Caco-2 (cell line): ENCODE measurements around the gene CACNB2. TPM values are rescaled to one million over a fixed set of nuclear protein-coding genes. Genes with fewer than 3 reads are reported as not detected.

ENCODE experiments used
- BruUV-seq: library from RNA; stranded (reverse); fragments of 400-500 nt; replicated peaks from 2 replicates; lab custom pipeline; 2021; lab: Mats Ljungman, UMichigan
- CTCF ChIA-PET: fragments of 300-600 bp; sonication (Branson Sonifier 250); formaldehyde crosslinking; loops from one replicate; lab custom pipeline; 2022; ENCODE audit warnings: antibody characterized with exemption; lab: Charles Lee
- POLR2A ChIA-PET: fragments of 300-600 bp; sonication (Branson Sonifier 250); formaldehyde crosslinking; loops from one replicate; lab custom pipeline; 2022; ENCODE audit warnings: antibody characterized with exemption; lab: Charles Lee
- DNase-seq, 2 experiments: peaks; one replicate each; pipeline versions ENCODE4 v3.0.0 to v3.0.0-alpha.2; 2020 to 2022
- H3K27me3 ChIP-seq: replicated peaks from 2 replicates; pipeline ENCODE4 v1.6.0; 2011; ENCODE audit warnings: low read length; ENCODE audit not compliant: control insufficient read depth, insufficient read depth
- H3K36me3 ChIP-seq: 2 replicates; pipeline ENCODE4 v1.5.1; 2011; ENCODE audit warnings: low read length; ENCODE audit not compliant: control insufficient read depth, insufficient read depth
- H3K4me1 ChIP-seq: fragments of 250-450 bp; sonication (Bioruptor Pico); 2 replicates; pipeline ENCODE4 v1.5.1; 2020; ENCODE audit warnings: mild to moderate bottlenecking
- H3K4me3 ChIP-seq: 2 replicates; pipeline ENCODE4 v1.5.1; 2011; ENCODE audit warnings: low read depth, mild to moderate bottlenecking, control low read depth, low read length
- H3K9me3 ChIP-seq: fragments of 250-450 bp; sonication (Bioruptor Pico); 2 replicates; pipeline ENCODE4 v1.5.1; 2020; ENCODE audit warnings: mild to moderate bottlenecking, moderate library complexity
- H3K27ac Mint-ChIP-seq: one replicate; pipeline ENCODE4 v1.8.0; 2022; ENCODE audit warnings: mixed read lengths; ENCODE audit not compliant: unreplicated experiment
- H3K27me3 Mint-ChIP-seq: one replicate; pipeline ENCODE4 v1.8.0; 2022; ENCODE audit warnings: mixed read lengths; ENCODE audit not compliant: insufficient read depth, unreplicated experiment
- H3K36me3 Mint-ChIP-seq: one replicate; pipeline ENCODE4 v1.8.0; 2022; ENCODE audit warnings: mild to moderate bottlenecking, mixed read lengths; ENCODE audit not compliant: insufficient read depth, unreplicated experiment
- H3K4me1 Mint-ChIP-seq: one replicate; pipeline ENCODE4 v1.8.0; 2022; ENCODE audit warnings: low read depth, mixed read lengths; ENCODE audit not compliant: unreplicated experiment
- H3K4me3 Mint-ChIP-seq: one replicate; pipeline ENCODE4 v1.8.0; 2022; ENCODE audit warnings: mild to moderate bottlenecking, moderate library complexity, mixed read lengths; ENCODE audit not compliant: unreplicated experiment
- H3K9me3 Mint-ChIP-seq: one replicate; pipeline ENCODE4 v1.8.0; 2022; ENCODE audit warnings: mixed read lengths; ENCODE audit not compliant: unreplicated experiment
- CTCF ChIP-seq, 2 experiments: fragments of 200-600 bp in 1 of 2; IDR thresholded peaks; 1 replicate in 1 of 2; 2 replicates in 1 of 2; pipeline versions ENCODE4 v1.5.1 to v1.8.0; 2011 to 2022; ENCODE audit warnings: antibody characterized with exemption in 1 of 2, control low read depth in 1 of 2, inconsistent platforms in 1 of 2, low read depth in 1 of 2, low read length in 1 of 2, mild to moderate bottlenecking in 1 of 2, moderate library complexity in 1 of 2; ENCODE audit not compliant: insufficient read depth in 1 of 2, severe bottlenecking in 1 of 2, unreplicated experiment in 1 of 2
- intact Hi-C: fragments of 100-400 bp; cut with micrococcal nuclease; formaldehyde crosslinking; loops from one replicate; pipeline ENCODE4 v1.10.0; 2022; ENCODE audit not compliant: unreplicated experiment
- total RNA-seq: library from RNA; stranded (reverse); gene quantifications from 2 replicates; pipeline ENCODE4 v1.2.3, GENCODE V29; 2022

Gene CACNB2
- total RNA-seq, 1 experiment from 2014 or later: 0.98 TPM

GRCh38 chr10:18333621-18334020 lies 193.4 kb downstream of the CACNB2 start:
- H3K27ac Mint-ChIP-seq: no peak overlapping the region
- H3K4me3 ChIP-seq: no peak overlapping the region
- no peak for TF ChIP-seq CTCF (IDR thresholded peaks at IDR 0.05; ENCODE audit: insufficient read depth in 1 of 2, low read depth in 1 of 2, low read length in 1 of 2, severe bottlenecking in 1 of 2, unreplicated experiment in 1 of 2)
- H3K27me3 Mint-ChIP-seq: peaks cover 3% of the 10 kb centered on the region
- H3K27me3 ChIP-seq: no peaks in the 10 kb centered on the region
- DNase-seq: no peak
- no peak overlapping the region for H3K4me3 Mint-ChIP-seq
- CTCF ChIA-PET: no interaction called here
- intact Hi-C loops: no loop called here
- H3K36me3 ChIP-seq: no peaks in the 10 kb centered on the region
- H3K9me3 ChIP-seq: no peaks in the 10 kb centered on the region
- H3K4me1 Mint-ChIP-seq: peaks cover 6% of the 10 kb centered on the region
- H3K36me3 Mint-ChIP-seq: no peaks in the 10 kb centered on the region
- no TSS peak for BruUV-seq
- H3K4me1 ChIP-seq: no peaks in the 10 kb centered on the region
- H3K9me3 Mint-ChIP-seq: no peaks in the 10 kb centered on the region
- POLR2A ChIA-PET: no interaction called here

GRCh38 chr10:18334116-18334867 lies 194.1 kb downstream of the CACNB2 start:
- no peak overlapping the region for H3K4me3 ChIP-seq
- Mint-ChIP-seq H3K27me3 (peaks cover 4% of the 10 kb centered on the region), H3K9me3 (no peaks in the 10 kb centered on the region), H3K36me3 (no peaks in the 10 kb centered on the region), H3K4me1 (peaks cover 6% of the 10 kb centered on the region), H3K4me3 (no peak overlapping the region), H3K27ac (no peak overlapping the region)
- H3K4me1 ChIP-seq: no peaks in the 10 kb centered on the region
- ChIA-PET CTCF (no interaction called here), POLR2A (no interaction called here)
- intact Hi-C loops: no loop called here
- no peaks in the 10 kb centered on the region for H3K27me3 ChIP-seq
- no peaks in the 10 kb centered on the region for H3K36me3 ChIP-seq
- no peaks in the 10 kb centered on the region for H3K9me3 ChIP-seq
- DNase-seq: no peak
- no TSS peak for BruUV-seq
- no peak for TF ChIP-seq CTCF (IDR thresholded peaks at IDR 0.05; ENCODE audit: insufficient read depth in 1 of 2, low read depth in 1 of 2, low read length in 1 of 2, severe bottlenecking in 1 of 2, unreplicated experiment in 1 of 2)

GRCh38 chr10:18340496-18341051 lies 200.3 kb downstream of the CACNB2 start:
- Mint-ChIP-seq H3K9me3 (no peaks in the 10 kb centered on the region), H3K4me1 (peaks cover 6% of the 10 kb centered on the region), H3K27me3 (peaks cover 10% of the 10 kb centered on the region), H3K27ac (no peak overlapping the region), H3K36me3 (no peaks in the 10 kb centered on the region), H3K4me3 (peak overlapping the region; percentile 32)
- TF ChIP-seq CTCF (IDR thresholded peaks at IDR 0.05; ENCODE audit: insufficient read depth in 1 of 2, low read depth in 1 of 2, low read length in 1 of 2, severe bottlenecking in 1 of 2, unreplicated experiment in 1 of 2): no peak
- ChIA-PET POLR2A (no interaction called here), CTCF (interaction anchor here (1.1 kb wide), 1 partner anchor 10 kb away, joined by 3 read pairs; no protein-coding TSS in a partner anchor)
- Histone ChIP-seq H3K4me3 (no peak overlapping the region), H3K36me3 (no peaks in the 10 kb centered on the region), H3K4me1 (no peaks in the 10 kb centered on the region), H3K27me3 (no peaks in the 10 kb centered on the region), H3K9me3 (no peaks in the 10 kb centered on the region)
- no TSS peak for BruUV-seq
- DNase-seq: no peak
- intact Hi-C loops: no loop called here
